CD4-positive, alpha-beta T cell treated with Interferon alpha-2 for 1 hour (primary cell): Measurements from ENCODE around the gene USP30.
"Not testable (repeated sequence)": the region's sequence is repeated elsewhere in the genome, so short reads cannot be mapped to it uniquely, and the experiment has no call there.

Source experiments
- DNase-seq, 2 donors: peaks; one replicate each; pipeline ENCODE4 v3.0.0-alpha.2; 2020 to 2022

The USP30 gene

GRCh38 chr12:109052414-109053323 lies at the start of gene USP30:
TSS of gene USP30 (plus strand) at chr12:109052576. CDS start at chr12:109052679, 103 bp downstream.
- DNase-seq = peak; percentile 83 to 89

DNA sequence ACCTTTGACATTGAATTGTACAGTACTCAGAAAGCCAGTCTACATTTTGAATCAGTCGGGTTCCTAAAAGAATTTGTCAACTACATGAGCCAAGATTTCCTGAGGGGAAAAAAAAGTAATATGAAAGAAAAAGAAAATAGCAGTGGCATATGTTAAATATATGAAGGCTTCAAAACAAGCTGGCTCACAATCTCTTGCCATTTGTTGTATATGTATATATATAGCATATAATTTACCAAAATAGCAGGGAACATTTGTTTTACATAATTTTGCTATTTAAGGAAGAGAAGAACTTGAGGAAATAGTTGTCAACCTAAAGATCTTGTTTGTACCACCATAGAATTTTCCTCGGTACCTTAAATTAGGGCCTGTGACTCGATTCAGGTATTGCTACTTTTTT lies 48.4 kb upstream of the USP30 start:
- DNase-seq = no peak

GRCh38 chr12:109009766-109010165 lies 42.6 kb upstream of the USP30 start:
- no peak for DNase-seq

GRCh38 chr12:109010259-109010658 lies 42.1 kb upstream of the USP30 start:
- DNase-seq = no peak

DNA sequence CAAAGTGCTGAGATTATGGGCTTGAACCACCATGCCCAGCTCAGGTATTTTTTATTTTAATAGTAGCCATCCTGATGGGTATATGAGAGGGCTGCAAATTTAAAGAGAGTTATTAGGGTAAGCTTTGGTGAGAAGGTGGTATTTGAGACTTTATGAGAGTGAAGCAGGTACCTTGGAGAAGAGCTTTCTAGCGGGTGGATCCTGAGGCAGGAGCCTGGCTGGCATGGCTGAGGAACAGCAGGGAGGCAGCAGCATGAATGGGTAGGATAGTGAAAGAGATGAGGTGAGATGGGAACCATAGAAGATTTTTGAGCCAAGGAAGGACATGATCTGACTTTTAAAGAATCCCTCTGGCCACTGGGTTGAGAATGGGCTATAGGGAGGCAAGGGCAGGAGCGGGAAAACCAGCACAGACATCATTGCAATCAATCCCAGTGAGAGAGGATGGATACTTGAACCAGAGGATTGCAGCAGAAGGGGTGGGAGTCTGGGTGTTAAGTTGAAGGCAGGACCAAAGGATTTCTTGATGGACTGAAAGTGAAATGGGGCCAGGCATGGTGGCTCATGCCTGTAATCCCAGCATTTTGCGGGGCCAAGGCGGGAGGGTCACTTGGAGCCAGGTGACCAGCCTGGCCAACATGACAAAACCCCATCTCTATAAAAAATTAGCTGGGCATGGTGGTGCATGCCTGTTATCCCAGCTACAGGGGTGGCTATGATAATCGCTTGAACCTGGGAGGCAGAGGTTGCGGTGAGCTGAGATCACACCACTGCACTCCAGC lies 37.2 kb upstream of the USP30 start:
- DNase-seq = no peak

DNA sequence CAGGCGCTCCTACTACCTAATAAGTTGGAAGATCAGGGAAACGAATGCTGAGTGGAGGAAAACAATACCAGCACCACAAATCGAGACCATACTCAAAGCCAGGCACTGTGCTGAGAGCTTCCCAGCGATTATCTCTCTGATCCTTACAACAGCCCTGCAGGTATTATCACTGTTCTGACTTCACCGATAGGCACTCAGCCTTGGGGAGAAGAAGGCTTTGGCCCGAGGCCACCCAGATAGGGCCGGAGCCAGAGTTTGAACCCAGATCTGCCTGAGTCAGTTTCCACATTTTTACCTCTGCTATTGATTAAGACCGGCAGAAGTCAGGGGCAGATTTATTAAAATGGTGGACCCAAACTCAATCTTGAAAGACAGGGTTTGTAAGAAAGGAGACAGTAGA lies 36.4 kb upstream of the USP30 start:
- no peak for DNase-seq

- DNase-seq = no peak
Observed at GRCh38 chr12:109016978-109017377, 35.4 kb upstream of the USP30 start.

GRCh38 chr12:109018296-109018695 lies 34.1 kb upstream of the USP30 start:
- DNase-seq = no peak

GRCh38 chr12:109020146-109020795 lies 32.1 kb upstream of the USP30 start:
- no peak for DNase-seq

DNA sequence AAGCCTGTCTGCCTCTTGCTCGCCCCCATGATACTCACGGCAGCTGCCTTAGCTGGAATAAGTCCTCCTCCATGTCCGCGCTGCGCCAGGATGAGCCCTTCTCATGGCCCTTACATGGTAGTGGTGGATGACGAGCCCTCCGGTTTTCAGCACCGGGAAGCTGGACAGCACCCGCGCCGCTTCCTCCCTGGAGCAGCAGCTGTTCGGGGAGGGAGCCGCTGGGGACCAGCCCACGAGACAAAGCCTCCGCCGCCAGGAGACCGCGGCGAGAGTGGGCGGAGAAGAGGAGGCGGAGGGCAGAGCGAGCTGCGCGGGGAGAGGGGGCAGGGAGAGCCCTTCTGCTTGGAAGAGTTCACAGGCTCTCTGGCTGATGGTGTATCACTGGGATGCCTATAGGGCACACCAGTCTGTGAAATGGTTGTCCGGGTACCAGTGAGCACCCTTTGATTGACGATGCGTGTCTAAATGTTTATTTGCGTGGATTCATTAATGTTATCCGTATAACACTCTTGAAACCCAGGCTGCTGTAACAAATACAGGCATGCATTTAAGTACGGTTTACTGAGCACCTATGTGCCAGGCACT lies 31.5 kb upstream of the USP30 start, which contains the start of gene SVOP:
Gene SVOP, minus strand, starts transcription at position 273 of the 585 bp plus-strand sequence. Its CDS starts 200 bp downstream, at position 73.
- DNase-seq = peak in 1 of 2 donors; percentile 16

DNA sequence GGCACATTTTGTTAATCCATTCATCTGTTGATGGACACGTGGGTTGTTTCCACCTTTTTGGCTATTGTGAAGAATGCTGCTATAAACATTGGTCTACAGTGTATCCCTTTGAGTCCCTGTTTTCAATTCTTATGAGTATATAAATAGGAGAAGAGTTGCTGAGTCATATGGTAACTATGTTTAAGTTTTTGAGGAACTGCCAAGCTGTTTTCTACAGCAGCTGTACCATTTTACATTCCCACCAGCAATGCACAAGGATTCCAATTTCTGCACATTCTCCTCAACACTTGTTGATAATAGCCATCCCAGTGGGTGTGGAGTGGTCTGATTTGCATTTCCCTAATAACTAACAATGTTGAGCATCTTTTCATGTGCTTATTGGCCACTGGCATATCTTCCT lies 24.6 kb upstream of the USP30 start:
- no peak for DNase-seq

DNA sequence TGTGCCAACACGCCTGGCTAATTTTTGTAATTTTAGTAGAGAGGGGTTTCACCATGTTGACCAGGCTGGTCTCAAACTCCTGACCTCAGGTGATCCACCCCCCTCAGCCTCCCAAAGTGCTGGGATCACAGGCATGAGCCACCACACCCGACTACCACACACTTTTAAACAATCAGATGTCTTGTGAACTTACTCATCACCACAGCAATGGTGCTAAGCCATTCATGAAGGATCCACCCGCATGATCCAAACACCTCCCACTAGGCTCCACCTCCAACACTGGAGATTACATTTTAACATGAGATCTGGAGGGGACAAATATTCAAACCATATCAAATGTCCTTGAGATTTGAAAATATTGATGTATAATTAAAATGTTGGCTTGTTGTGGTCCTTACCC lies 23.8 kb upstream of the USP30 start:
- not testable (repeated sequence) for DNase-seq

DNA sequence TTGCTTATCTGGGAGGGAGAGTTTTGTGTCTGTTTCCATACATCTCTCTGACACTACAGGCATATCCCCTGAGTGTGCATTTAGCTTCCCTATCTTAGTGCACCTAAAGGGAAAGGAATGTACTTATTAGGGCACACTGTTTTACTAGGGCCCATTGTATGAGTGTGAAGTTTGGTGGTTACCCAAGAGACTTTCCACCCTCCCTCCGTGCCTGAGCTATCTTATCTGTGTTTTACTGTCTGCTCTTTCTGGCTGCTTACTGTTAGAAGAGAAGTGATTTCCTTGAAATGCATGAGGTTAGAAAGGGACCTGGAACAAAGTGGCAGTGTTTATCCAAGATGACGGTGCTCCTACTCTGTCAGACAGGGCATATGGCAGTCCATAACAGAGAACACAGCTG lies 23.0 kb upstream of the USP30 start:
- DNase-seq = no peak

GRCh38 chr12:109033239-109034196 lies 18.9 kb upstream of the USP30 start:
- no peak for DNase-seq

- no peak for DNase-seq
Observed at GRCh38 chr12:109036975-109037374, 15.4 kb upstream of the USP30 start.

DNA sequence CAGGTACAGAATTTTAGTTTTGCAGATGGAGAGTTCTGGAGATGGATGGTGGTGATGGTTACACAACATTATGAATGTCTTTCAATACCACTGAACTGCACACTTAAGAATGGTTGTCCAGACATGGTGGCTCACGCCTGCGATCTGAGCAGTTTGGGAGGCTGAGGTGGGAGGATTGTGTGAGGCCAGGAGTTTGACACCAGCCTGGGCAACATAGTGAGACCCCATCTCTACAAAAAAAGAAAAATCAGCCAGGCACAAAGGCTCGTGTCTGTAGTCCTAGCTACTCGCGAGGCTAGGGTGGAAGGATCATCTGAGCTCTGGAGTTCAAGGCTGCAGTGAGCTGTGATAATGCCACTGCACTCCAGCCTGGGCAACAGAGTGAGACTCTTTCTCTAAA lies 8.1 kb upstream of the USP30 start:
- no peak for DNase-seq

DNA sequence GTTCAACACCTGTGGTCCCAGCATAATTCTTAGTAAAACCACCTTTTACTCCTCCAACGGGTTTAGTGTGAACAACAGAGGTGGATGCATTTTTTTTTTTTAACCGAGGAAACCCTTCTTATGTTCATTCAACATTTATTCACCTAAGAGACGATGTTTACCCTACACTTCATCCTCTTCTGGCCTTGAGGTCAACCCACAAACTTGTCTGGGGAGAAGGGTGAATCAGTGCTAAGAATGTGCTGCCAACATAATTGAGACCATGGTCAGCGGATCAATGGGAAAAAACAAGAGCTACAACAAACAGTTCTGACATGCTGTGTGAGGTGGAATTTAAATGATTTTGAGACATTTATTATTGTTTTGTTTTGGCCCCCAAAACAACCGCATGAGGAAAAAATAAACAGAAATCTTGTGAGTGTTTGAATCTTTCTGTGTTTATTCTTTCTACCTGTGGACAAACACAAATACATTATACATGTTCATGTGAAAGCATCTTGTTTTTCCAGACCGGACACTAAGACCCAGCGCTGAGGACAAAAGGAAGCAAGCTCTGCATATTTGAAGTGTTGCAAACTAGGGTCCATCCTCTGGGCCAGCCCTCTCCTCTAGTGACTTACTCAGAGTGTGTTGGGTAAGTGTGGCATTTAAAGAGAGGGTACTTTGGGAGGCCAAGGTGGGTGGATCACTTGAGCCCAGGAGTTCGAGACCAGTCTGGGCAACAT lies 5.1 kb upstream of the USP30 start:
- no peak for DNase-seq

- not testable (repeated sequence) for DNase-seq
Observed at GRCh38 chr12:109048706-109049105, 3.7 kb upstream of the USP30 start.

DNA sequence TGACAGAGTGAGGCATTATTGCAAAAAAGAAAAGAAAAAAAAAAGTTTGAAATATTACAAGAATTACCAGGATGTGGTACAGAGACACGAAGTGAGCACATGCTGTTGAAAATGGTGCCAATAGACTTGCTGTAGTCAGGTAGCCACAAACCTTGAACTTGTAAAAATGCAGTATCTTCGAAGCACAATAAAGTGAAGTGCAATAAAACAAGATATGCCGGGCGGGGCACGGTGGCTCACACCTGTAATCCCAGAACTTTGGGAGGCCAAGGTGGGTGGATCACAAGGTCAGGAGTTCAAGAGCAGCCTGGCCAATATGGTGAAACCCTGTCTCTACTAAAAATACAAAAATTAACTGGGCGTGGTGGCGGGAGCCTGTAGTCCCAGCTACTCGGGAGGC lies 2.6 kb upstream of the USP30 start:
- not testable (repeated sequence) for DNase-seq

DNA sequence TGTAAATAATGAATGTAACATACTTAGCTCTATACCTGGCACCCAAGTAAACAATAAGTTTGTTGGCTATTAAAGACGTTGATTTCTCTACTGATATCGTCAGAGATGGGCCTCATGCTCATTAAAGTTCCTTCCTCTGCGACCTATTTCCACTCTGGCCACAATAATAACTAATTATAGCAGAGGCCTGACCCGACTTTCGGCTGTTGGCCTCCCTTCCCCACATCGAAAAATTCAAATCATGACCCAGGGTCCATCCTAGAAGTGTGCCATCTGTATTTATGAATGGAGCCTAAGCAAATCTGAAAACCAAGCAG lies 321 bp upstream of the USP30 start:
- DNase-seq = no peak
